Activated naive CD4-positive, alpha-beta T cell treated with anti-CD3 and anti-CD28 coated beads for 36 hours (primary cell): ENCODE data around the gene NKAIN2. TPM values are rescaled to one million over a fixed set of nuclear protein-coding genes. Genes with fewer than 3 reads are reported as not detected.

Experiments
- CTCF ChIA-PET: fragments of 350-600 bp; sonication (Branson Sonifier 250); formaldehyde crosslinking; loops from one replicate; lab custom pipeline; 2021; ENCODE audit warnings: antibody characterized with exemption; lab: Charles Lee
- DNase-seq: peaks from one replicate; pipeline ENCODE4 v3.0.0-alpha.2; 2020
- H3K27ac Mint-ChIP-seq: one replicate; pipeline ENCODE4 v1.8.0; 2021; ENCODE audit warnings: mild to moderate bottlenecking, mixed read lengths
- H3K27me3 Mint-ChIP-seq: one replicate; pipeline ENCODE4 v1.8.0; 2021; ENCODE audit warnings: low read depth, mixed read lengths
- H3K36me3 Mint-ChIP-seq: one replicate; pipeline ENCODE4 v1.8.0; 2021; ENCODE audit warnings: low read depth, mixed read lengths
- H3K4me1 Mint-ChIP-seq: one replicate; pipeline ENCODE4 v1.8.0; 2021; ENCODE audit warnings: low read depth, mixed read lengths
- H3K4me3 Mint-ChIP-seq: one replicate; pipeline ENCODE4 v1.8.0; 2021; ENCODE audit warnings: mild to moderate bottlenecking, moderate library complexity, mixed read lengths
- H3K9me3 Mint-ChIP-seq: one replicate; pipeline ENCODE4 v1.8.0; 2021; ENCODE audit warnings: mixed read lengths
- intact Hi-C: fragments of 100-400 bp; cut with micrococcal nuclease; formaldehyde crosslinking; loops from one replicate; pipeline ENCODE4 v1.15.1; 2023
- total RNA-seq, 2 experiments: library from RNA; stranded (reverse); gene quantifications; one replicate each; pipeline ENCODE4 v1.2.3, GENCODE V29; 2021

The NKAIN2 gene
- total RNA-seq, 2 experiments from 2014 or later = not detected

DNA sequence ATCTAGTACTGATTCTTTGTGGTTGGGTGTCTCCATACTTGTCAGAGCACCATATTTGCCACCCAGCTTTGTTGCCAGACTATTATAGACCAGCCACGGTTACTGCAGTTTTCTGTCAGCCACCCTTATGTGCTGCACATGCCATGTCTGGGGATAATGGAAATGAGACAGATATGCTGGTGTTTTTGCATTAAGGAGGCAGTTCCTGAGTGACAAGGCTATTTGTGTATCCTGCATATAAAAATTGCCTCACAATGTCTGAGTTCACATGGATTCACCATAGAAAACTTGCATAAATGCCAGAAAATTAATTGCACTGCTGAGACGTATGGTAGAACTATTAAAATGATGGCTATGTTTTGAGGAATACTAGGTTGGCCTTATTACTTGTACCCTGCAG is 51.8 kb downstream of the NKAIN2 start:
- no peaks in the 10 kb centered on the region for H3K36me3 Mint-ChIP-seq
- no peak for DNase-seq
- no peaks in the 10 kb centered on the region for H3K4me1 Mint-ChIP-seq
- H3K27ac Mint-ChIP-seq = no peak overlapping the region
- peaks cover 1% of the 10 kb centered on the region for H3K9me3 Mint-ChIP-seq
- no peaks in the 10 kb centered on the region for H3K27me3 Mint-ChIP-seq
- CTCF ChIA-PET = no interaction called here
- intact Hi-C loops = no loop called here
- no peak overlapping the region for H3K4me3 Mint-ChIP-seq

DNA sequence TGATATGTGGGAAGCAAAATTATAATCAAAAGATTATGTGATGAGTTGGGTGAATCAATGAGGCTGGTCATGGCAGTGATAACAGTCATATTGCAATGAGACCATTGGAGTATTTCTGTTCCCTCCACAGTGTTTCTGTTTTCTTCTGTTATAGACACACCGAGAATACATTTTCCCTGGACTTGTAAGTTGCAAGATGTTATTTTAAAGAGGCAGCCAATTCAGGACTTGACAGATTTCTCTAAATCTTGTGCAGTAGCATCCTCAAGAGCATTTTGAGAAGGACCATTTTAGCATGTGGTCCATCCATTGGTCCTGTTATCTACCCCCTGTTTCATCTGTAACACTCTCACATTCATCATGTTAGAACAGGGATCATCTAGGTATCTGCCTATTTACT is 55.6 kb downstream of the NKAIN2 start:
- H3K4me3 Mint-ChIP-seq = no peak overlapping the region
- no peaks in the 10 kb centered on the region for H3K4me1 Mint-ChIP-seq
- H3K27me3 Mint-ChIP-seq = no peaks in the 10 kb centered on the region
- no peak for DNase-seq
- no peak overlapping the region for H3K27ac Mint-ChIP-seq
- no peaks in the 10 kb centered on the region for H3K36me3 Mint-ChIP-seq
- CTCF ChIA-PET = no interaction called here
- intact Hi-C loops = no loop called here
- no peaks in the 10 kb centered on the region for H3K9me3 Mint-ChIP-seq

DNA sequence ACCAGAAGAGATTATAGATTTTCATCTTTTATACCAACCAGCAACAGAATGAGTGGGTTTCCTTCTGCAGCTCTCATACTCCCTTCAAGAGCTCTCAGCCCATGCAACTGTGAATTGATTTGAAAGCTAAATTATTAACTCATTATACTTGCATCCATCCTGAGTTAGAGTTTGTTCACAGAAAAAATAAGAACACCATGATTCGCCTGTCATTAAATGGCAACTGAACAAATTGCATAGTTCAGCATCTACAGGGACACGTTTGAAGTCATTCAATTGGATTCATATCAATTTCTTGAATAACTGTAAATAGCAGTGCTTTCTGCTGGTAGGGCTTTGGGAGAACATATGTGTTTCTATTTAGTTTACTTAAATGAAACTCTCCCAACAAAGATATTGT is 65.7 kb downstream of the NKAIN2 start:
- no peak for DNase-seq
- no peaks in the 10 kb centered on the region for H3K36me3 Mint-ChIP-seq
- peaks cover 1% of the 10 kb centered on the region for H3K9me3 Mint-ChIP-seq
- H3K4me3 Mint-ChIP-seq = no peak overlapping the region
- no peaks in the 10 kb centered on the region for H3K4me1 Mint-ChIP-seq
- CTCF ChIA-PET = no interaction called here
- H3K27ac Mint-ChIP-seq = no peak overlapping the region
- intact Hi-C loops = no loop called here
- H3K27me3 Mint-ChIP-seq = no peaks in the 10 kb centered on the region

DNA sequence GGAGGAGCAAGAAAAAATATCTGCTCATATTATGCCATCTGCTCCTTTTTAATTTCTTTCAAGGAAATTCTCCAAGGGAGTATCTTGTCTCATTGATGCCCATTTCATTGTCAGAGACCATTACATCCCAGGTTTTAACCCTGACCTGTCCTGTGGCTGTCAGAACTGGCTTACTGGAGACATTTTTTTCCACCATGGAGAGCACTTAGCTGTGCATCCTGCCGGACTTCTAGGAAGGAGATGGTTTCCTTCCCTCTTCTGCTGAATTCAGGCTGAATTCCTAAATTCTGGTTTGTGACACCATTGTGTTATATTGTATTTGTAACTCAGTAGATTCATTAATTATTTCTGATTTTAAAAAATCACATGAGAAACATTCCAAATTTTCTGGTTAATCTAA is 70.3 kb downstream of the NKAIN2 start:
- Mint-ChIP-seq H3K27ac (no peak overlapping the region), H3K27me3 (no peaks in the 10 kb centered on the region)
- CTCF ChIA-PET = no interaction called here

DNA sequence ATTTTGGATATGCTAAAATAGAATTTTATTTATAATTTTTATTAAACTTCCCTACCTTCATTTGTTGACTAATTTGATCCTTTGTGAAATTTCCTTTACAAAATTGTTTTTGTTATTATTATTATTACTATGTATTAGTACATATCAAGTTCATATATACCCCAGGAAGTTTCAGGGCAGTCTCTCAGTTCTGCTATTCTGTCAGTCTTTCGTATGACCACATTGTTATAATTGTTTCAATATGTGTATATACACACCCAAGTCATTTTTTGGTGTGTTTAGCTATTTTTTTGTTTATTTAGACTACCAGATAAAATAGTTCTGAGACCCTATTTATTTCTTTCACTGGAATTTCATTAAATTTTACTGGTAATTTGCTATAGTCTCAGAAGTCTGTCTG is 72.1 kb downstream of the NKAIN2 start:
- H3K4me1 Mint-ChIP-seq = no peaks in the 10 kb centered on the region
- H3K27me3 Mint-ChIP-seq = no peaks in the 10 kb centered on the region
- H3K4me3 Mint-ChIP-seq = no peak overlapping the region
- DNase-seq = no peak
- intact Hi-C loops = no loop called here
- H3K27ac Mint-ChIP-seq = no peak overlapping the region
- no peaks in the 10 kb centered on the region for H3K36me3 Mint-ChIP-seq
- CTCF ChIA-PET = no interaction called here
- H3K9me3 Mint-ChIP-seq = peaks cover 1% of the 10 kb centered on the region

More for the DNA sequence above, 70.3 kb downstream of the NKAIN2 start:
- no peaks in the 10 kb centered on the region for H3K36me3 Mint-ChIP-seq
- H3K4me1 Mint-ChIP-seq = no peaks in the 10 kb centered on the region
- H3K4me3 Mint-ChIP-seq = no peak overlapping the region
- intact Hi-C loops = no loop called here
- DNase-seq = no peak
- H3K9me3 Mint-ChIP-seq = peaks cover 1% of the 10 kb centered on the region

DNA sequence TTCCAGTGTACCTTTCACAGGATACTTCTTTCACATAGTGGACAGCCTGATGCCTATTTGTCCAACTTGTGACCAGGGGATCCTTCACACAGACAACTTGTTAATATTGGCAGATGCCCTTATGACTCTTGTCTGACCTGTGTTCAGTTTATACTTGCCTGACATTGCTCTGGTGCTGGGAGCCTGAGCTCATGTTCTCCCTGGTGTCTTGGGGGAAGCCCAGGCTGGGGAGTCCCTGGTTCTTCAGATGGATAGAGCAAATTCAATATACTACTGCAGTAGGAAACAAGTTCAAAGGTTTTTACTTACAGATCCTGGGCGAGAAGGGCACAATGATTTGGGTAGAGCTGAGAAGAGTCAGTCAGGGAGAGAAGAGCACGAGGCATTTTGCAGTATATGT is 76.1 kb downstream of the NKAIN2 start:
- no peaks in the 10 kb centered on the region for H3K27me3 Mint-ChIP-seq
- no peak overlapping the region for H3K27ac Mint-ChIP-seq
- no peak for DNase-seq
- no peaks in the 10 kb centered on the region for H3K4me1 Mint-ChIP-seq
- CTCF ChIA-PET = no interaction called here
- intact Hi-C loops = no loop called here
- no peak overlapping the region for H3K4me3 Mint-ChIP-seq
- H3K36me3 Mint-ChIP-seq = no peaks in the 10 kb centered on the region
- peaks cover 3% of the 10 kb centered on the region for H3K9me3 Mint-ChIP-seq

DNA sequence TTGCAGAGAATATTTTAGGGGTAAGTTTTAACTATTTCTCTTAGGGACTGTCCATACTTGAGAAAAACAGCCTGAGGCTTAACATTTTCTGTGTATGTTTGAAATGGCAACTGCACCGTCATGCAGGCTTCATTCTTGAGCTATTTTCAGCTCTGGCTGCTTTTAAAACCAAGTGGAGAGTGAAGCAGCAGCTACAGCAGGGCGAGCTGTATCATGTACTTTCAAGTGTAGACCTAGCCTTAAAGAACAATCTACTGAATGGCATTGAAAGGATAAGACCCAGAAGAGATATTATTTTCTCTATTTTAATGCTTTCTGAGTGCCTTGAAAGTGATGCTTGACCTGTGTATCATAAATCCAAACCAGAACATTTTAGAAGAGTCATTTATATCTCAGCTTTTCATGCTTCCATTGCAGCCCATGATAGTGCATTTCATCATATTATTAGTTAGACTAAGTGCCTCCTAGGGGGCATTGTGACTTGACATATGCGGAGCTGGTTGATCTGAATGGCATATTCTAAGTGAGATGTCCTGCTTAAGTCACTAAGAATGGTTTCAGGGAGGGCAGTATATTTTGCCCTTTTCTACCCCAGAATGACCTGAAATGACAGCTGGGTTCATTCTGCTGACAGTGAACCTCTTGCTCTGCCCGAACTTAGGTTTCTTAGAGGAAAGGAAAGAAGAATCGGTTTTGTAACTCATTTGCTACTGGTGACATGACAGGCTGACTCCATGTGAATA is 85.3 kb downstream of the NKAIN2 start:
- no peak for DNase-seq
- H3K27me3 Mint-ChIP-seq = no peaks in the 10 kb centered on the region
- intact Hi-C loops = no loop called here
- H3K4me1 Mint-ChIP-seq = no peaks in the 10 kb centered on the region
- CTCF ChIA-PET = no interaction called here
- H3K27ac Mint-ChIP-seq = no peak overlapping the region
- H3K9me3 Mint-ChIP-seq = peaks cover 2% of the 10 kb centered on the region
- H3K4me3 Mint-ChIP-seq = no peak overlapping the region
- H3K36me3 Mint-ChIP-seq = no peaks in the 10 kb centered on the region

DNA sequence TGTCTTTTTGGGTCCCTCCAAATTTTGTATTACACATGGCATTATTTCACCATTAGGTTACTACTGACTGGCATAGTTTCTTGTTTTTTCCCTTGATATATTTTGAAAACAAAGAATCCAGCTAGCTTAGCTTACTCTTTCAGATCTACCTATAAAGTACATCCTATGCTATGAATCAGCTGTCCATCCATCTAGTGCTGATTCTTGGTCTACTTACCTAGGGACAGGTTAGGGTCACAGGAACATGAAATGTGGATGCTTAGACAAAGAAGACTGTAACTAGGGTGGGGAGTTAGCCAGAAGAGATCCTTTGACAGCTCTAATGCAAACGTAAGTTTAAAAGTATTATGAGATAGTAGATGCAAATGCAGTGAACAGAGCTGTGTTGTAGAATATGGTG is 91.7 kb downstream of the NKAIN2 start:
- Mint-ChIP-seq H3K36me3 (no peaks in the 10 kb centered on the region), H3K27me3 (no peaks in the 10 kb centered on the region)
- CTCF ChIA-PET = no interaction called here

DNA sequence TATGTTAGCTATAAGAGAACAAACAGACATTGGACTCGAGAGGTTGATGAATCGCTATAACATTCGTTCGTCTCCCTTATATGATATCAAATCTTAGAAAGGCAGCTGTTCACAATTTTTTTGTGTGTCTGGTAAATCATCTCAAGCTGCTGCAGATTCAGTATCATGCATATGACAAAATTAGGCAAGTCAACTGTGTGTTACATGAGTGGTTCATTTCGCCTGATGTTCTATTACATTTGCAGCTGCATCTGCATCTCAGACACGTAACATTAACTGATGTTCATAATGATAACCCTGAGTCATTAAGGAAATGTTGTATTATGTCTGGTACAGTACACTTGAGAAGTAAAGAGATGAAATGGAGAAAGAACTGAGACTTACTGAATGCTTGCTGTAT is 92.1 kb downstream of the NKAIN2 start:
- Mint-ChIP-seq H3K27me3 (no peaks in the 10 kb centered on the region), H3K36me3 (no peaks in the 10 kb centered on the region), H3K27ac (no peak overlapping the region), H3K4me3 (no peak overlapping the region), H3K9me3 (no peaks in the 10 kb centered on the region), H3K4me1 (no peaks in the 10 kb centered on the region)
- DNase-seq = no peak
- CTCF ChIA-PET = no interaction called here
- intact Hi-C loops = no loop called here

More for the DNA sequence above, 91.7 kb downstream of the NKAIN2 start:
- intact Hi-C loops = no loop called here
- Mint-ChIP-seq H3K4me3 (no peak overlapping the region), H3K9me3 (no peaks in the 10 kb centered on the region), H3K27ac (no peak overlapping the region), H3K4me1 (no peaks in the 10 kb centered on the region)
- no peak for DNase-seq

DNA sequence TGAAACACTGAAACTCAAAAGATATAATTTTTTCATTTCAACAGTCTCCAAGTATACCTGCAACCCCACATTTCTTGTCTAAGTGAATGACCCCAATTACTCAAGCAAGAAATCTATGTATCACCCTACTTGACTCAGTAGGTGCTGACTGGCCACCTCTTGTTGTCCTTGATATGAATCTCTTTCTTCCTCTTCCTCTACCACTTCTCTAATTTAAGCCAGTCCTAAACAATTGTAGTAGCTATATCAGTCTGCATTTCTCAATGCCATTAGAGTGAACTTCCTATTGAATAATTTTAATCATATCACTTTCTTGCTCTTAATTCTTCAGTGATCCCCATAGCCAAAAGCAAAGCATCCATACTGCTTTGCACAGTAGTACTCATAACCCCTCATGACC is 93.2 kb downstream of the NKAIN2 start:
- H3K27me3 Mint-ChIP-seq = no peaks in the 10 kb centered on the region
- no peaks in the 10 kb centered on the region for H3K9me3 Mint-ChIP-seq
- H3K4me3 Mint-ChIP-seq = no peak overlapping the region
- DNase-seq = no peak
- H3K36me3 Mint-ChIP-seq = no peaks in the 10 kb centered on the region
- no peak overlapping the region for H3K27ac Mint-ChIP-seq
- H3K4me1 Mint-ChIP-seq = no peaks in the 10 kb centered on the region
- CTCF ChIA-PET = no interaction called here
- intact Hi-C loops = no loop called here

DNA sequence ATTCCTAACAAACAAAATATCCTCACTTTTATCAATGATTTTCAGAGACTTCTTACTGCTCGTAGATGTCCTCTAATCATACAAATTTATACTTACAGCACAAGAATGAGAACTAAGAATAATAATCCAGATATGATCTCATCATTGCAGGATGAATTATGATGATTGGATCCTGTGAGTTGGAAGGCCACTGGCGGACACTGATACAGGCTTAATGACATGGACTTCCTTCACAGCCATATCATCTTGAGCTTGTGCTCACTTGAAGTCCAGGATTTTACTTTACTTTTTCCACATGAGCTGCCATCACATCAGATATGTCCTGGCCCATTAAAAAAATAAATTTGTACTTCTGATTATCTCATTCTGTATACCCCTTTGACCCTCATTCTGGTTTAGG is 94.3 kb downstream of the NKAIN2 start:
- DNase-seq = no peak
- Mint-ChIP-seq H3K27me3 (no peaks in the 10 kb centered on the region), H3K27ac (no peak overlapping the region), H3K9me3 (no peaks in the 10 kb centered on the region), H3K36me3 (no peaks in the 10 kb centered on the region), H3K4me1 (no peaks in the 10 kb centered on the region), H3K4me3 (no peak overlapping the region)
- CTCF ChIA-PET = no interaction called here
- intact Hi-C loops = no loop called here

DNA sequence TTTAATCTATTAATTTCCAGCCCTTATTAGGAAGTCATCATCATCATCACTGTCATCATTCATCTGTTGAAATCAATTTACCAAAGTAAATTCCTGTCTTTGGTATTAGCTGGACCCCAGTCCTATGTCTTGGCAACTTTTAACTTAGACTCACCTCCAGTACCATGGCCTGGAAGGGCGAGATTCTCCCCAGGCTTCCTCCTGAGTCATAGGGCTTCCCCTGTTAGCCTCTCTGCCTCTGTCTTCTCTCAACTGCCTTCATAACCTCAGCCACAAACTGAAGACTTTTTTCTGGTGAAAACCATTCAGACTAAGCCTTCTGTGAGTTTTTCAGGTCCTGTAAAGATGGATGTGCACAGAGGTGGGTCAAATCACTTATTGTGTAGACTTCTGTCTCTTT is 95.0 kb downstream of the NKAIN2 start:
- H3K27me3 Mint-ChIP-seq = no peaks in the 10 kb centered on the region
- no peaks in the 10 kb centered on the region for H3K9me3 Mint-ChIP-seq
- no peaks in the 10 kb centered on the region for H3K4me1 Mint-ChIP-seq
- intact Hi-C loops = no loop called here
- H3K27ac Mint-ChIP-seq = no peak overlapping the region
- CTCF ChIA-PET = no interaction called here
- DNase-seq = no peak
- no peaks in the 10 kb centered on the region for H3K36me3 Mint-ChIP-seq
- no peak overlapping the region for H3K4me3 Mint-ChIP-seq

DNA sequence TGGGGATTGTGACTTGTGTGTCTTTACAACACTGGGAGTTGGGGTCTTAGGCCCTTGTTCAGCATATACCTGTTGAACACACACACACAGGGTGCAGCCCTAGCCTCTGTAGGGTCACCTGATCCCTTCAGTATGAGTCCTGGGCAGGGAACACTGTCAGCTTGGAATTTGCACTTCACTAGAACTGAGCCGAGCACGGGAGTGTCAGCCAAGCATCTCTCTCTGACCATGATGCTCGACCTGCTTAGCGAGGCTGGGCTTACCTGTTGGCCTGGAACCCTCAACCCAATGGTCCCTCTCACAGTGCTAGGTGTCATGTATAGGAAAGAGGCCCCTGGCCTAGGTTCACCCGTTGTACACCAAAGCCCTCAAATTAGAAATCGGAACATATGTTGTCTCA is 96.1 kb downstream of the NKAIN2 start:
- Mint-ChIP-seq H3K4me3 (no peak overlapping the region), H3K27ac (no peak overlapping the region), H3K4me1 (no peaks in the 10 kb centered on the region), H3K9me3 (no peaks in the 10 kb centered on the region), H3K36me3 (no peaks in the 10 kb centered on the region), H3K27me3 (no peaks in the 10 kb centered on the region)
- no peak for DNase-seq
- intact Hi-C loops = no loop called here
- CTCF ChIA-PET = no interaction called here
